ENCODE results near the gene CHD9NB. TPM values are rescaled to one million over a fixed set of nuclear protein-coding genes. Genes with fewer than 3 reads are reported as not detected.

CHD9NB gene
- total RNA-seq, 1 experiment from 2014 or later, result 0.64 TPM

DNA sequence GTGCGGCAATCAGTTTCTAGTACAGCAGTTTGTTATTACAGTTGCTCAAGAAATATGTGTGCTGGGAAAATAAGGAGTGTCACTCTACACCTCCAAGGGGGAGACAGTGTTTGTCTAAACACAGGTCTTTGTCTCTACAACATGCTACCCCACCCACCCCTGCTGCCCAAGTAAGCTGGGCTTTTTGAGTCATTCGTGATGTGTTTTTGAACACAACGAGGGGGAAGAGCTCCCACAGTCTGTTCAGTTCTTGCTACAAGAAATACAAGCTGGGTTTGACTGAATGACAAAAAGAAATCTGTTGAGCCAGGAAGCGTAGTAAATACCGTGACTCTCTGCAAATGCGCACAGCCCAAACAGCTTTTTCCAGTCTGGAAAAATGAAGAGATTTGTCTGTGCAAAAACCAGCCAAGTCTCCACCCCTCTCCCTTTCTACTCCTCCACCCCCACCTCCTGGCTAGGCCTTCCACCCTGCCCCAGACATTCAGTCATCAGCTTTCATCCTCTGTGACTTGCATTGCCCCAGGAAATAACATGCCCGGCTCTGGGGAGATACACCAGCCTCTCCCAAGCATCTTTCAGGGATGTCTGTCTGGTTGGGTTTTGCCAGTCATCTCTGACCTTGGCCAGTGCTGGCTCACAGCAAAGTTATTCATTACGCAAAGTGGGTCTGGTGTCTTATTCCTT lies 27.8 kb upstream of the CHD9NB start:
- CTCF ChIA-PET, result no interaction called here
- Histone ChIP-seq H3K27me3 (ENCODE audit: control insufficient read depth, insufficient read depth, low read length) (no peaks in the 10 kb centered on the region), H3K27ac (ENCODE audit: low read length) (no peak overlapping the region), H3K36me3 (ENCODE audit: control insufficient read depth, insufficient read depth, low read length) (no peaks in the 10 kb centered on the region), H3K9me3 (ENCODE audit: control insufficient read depth, insufficient read depth, low read depth, low read length) (no peaks in the 10 kb centered on the region), H3K4me1 (ENCODE audit: control insufficient read depth, insufficient read depth, low read length) (no peaks in the 10 kb centered on the region), H3K4me3 (ENCODE audit: low read depth in 2 of 2, low read length in 2 of 2) (no peak overlapping the region)
- ATAC-seq, result no peak
- in situ Hi-C loops (cut with HindIII; ENCODE audit: low pct_unique_long_range_greater_than_20kb, low sequenced_read_pairs), result no loop called here
- intact Hi-C loops (cut with micrococcal nuclease; ENCODE audit: unreplicated experiment), result no loop called here
- BruUV-seq (replicated peaks), result no TSS peak
- DNase-seq (ENCODE audit: low read depth, low spot score), result no peak
- POLR2A ChIA-PET, result no interaction called here
- TF ChIP-seq TCF7L2 (IDR thresholded peaks at IDR 0.05; ENCODE audit: low read depth, low read length), result no peak
- no peak for TF ChIP-seq SIN3A (IDR thresholded peaks at IDR 0.05; ENCODE audit: borderline replicate concordance, insufficient read depth, low read depth, low read length)
- TF ChIP-seq, protein P1, sequence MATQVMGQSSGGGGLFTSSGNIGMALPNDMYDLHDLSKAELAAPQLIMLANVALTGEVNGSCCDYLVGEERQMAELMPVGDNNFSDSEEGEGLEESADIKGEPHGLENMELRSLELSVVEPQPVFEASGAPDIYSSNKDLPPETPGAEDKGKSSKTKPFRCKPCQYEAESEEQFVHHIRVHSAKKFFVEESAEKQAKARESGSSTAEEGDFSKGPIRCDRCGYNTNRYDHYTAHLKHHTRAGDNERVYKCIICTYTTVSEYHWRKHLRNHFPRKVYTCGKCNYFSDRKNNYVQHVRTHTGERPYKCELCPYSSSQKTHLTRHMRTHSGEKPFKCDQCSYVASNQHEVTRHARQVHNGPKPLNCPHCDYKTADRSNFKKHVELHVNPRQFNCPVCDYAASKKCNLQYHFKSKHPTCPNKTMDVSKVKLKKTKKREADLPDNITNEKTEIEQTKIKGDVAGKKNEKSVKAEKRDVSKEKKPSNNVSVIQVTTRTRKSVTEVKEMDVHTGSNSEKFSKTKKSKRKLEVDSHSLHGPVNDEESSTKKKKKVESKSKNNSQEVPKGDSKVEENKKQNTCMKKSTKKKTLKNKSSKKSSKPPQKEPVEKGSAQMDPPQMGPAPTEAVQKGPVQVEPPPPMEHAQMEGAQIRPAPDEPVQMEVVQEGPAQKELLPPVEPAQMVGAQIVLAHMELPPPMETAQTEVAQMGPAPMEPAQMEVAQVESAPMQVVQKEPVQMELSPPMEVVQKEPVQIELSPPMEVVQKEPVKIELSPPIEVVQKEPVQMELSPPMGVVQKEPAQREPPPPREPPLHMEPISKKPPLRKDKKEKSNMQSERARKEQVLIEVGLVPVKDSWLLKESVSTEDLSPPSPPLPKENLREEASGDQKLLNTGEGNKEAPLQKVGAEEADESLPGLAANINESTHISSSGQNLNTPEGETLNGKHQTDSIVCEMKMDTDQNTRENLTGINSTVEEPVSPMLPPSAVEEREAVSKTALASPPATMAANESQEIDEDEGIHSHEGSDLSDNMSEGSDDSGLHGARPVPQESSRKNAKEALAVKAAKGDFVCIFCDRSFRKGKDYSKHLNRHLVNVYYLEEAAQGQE (IDR thresholded peaks at IDR 0.05; ENCODE audit: insufficient read depth in 1 of 2, low read depth in 2 of 2, low read length in 1 of 2), result no peak
- TF ChIP-seq, protein P2, sequence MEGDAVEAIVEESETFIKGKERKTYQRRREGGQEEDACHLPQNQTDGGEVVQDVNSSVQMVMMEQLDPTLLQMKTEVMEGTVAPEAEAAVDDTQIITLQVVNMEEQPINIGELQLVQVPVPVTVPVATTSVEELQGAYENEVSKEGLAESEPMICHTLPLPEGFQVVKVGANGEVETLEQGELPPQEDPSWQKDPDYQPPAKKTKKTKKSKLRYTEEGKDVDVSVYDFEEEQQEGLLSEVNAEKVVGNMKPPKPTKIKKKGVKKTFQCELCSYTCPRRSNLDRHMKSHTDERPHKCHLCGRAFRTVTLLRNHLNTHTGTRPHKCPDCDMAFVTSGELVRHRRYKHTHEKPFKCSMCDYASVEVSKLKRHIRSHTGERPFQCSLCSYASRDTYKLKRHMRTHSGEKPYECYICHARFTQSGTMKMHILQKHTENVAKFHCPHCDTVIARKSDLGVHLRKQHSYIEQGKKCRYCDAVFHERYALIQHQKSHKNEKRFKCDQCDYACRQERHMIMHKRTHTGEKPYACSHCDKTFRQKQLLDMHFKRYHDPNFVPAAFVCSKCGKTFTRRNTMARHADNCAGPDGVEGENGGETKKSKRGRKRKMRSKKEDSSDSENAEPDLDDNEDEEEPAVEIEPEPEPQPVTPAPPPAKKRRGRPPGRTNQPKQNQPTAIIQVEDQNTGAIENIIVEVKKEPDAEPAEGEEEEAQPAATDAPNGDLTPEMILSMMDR (IDR thresholded peaks at IDR 0.05), result no peak
- no peak for TF ChIP-seq POLR2AphosphoS5 (IDR thresholded peaks at IDR 0.05; ENCODE audit: low read depth, low read length)

DNA sequence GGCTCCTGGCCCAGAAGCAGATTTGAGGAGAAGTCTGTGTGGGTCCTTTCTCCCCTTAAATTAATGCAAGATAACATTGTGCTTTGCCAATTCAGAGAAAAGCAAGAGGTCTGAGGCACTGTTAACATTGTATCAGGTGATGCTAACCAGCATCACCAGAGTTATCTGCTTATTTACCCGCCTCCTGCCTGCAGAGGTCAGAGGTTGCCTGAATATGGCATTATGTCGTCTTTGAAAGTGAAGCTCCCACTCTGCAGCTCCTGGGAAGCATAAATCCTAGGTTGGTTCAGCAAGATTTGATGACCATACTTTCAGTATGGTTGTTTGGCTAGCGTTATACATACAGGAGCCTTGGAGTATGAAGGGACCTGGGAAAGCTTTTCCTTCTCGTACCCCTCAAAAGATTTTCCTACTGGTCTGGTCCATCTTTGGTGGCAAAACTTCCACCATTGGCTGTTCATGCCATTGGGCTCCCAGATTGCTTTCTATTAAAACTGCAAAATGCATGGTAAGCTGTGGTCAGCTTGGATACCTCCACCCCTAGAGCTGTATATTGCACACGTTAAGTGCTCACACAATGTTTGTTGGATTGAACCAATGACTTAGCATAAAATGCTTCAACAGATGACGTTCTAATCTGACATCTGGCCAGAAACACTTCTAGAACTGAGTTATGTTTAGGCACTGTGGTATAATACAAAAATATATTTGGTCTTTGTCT lies 26.2 kb upstream of the CHD9NB start:
- no peaks in the 10 kb centered on the region for H3K9me3 ChIP-seq (ENCODE audit: control insufficient read depth, insufficient read depth, low read depth, low read length)
- H3K27ac ChIP-seq (ENCODE audit: low read length), result no peak overlapping the region
- TF ChIP-seq, protein P2 (IDR thresholded peaks at IDR 0.05), result no peak
- TF ChIP-seq, protein P1 (IDR thresholded peaks at IDR 0.05; ENCODE audit: insufficient read depth in 1 of 2, low read depth in 2 of 2, low read length in 1 of 2), result no peak
- no peak for TF ChIP-seq POLR2AphosphoS5 (IDR thresholded peaks at IDR 0.05; ENCODE audit: low read depth, low read length)
- no peak for TF ChIP-seq SIN3A (IDR thresholded peaks at IDR 0.05; ENCODE audit: borderline replicate concordance, insufficient read depth, low read depth, low read length)
- no peak for TF ChIP-seq TCF7L2 (IDR thresholded peaks at IDR 0.05; ENCODE audit: low read depth, low read length)
- ChIA-PET CTCF (no interaction called here), POLR2A (interaction anchor here (0.6 kb wide), 1 partner anchor 93 kb away, joined by 4 read pairs; no protein-coding TSS in a partner anchor)
- no peaks in the 10 kb centered on the region for H3K4me1 ChIP-seq (ENCODE audit: control insufficient read depth, insufficient read depth, low read length)
- no peak overlapping the region for H3K4me3 ChIP-seq (ENCODE audit: low read depth in 2 of 2, low read length in 2 of 2)
- in situ Hi-C loops (cut with HindIII; ENCODE audit: low pct_unique_long_range_greater_than_20kb, low sequenced_read_pairs), result no loop called here
- no peaks in the 10 kb centered on the region for H3K27me3 ChIP-seq (ENCODE audit: control insufficient read depth, insufficient read depth, low read length)
- no peak for DNase-seq (ENCODE audit: low read depth, low spot score)
- ATAC-seq, result no peak
- no peaks in the 10 kb centered on the region for H3K36me3 ChIP-seq (ENCODE audit: control insufficient read depth, insufficient read depth, low read length)
- intact Hi-C loops (cut with micrococcal nuclease; ENCODE audit: unreplicated experiment), result no loop called here
- no TSS peak for BruUV-seq (replicated peaks)
